ENCODE data around the gene INVS.

- TF ChIP-seq POLR2A (IDR thresholded peaks at IDR 0.05) (no peak), EP300 (IDR thresholded peaks at IDR 0.05) (no peak), CTCF (IDR thresholded peaks at IDR 0.05) (no peak), POLR2AphosphoS5 (IDR thresholded peaks at IDR 0.05) (no peak)
Measured at GRCh38 chr9:100105861-100106260, 6.8 kb downstream of the INVS start.

All from upper lobe of left lung (tissue), 4 donors.